Measurements from ENCODE around the gene CPXM2. TPM values are rescaled to one million over a fixed set of nuclear protein-coding genes. Genes with fewer than 3 reads are reported as not detected.

Gene CPXM2
- total and polyA plus RNA-seq, 2 donors (not counting 1 experiment from before 2014, with no cell fraction given): not detected

DNA sequence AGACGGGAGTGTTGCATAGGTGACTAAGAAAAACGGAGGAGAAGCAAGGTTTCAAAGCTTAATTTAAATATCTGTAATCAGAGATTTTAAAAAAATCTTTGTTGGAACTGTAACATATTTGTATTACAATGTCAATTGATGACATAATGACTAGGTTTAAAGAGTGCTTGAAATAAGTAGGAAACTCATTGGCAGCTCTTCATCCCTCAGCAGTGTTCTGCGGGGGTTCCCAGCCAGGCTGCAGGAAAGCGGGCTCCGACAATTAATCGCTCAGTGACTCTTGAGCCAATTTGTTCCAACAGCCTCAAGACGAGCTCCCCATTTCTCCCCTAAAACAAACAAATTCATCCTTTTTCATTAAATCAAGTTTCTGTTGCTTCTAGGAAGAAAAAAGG is 22.6 kb downstream of the CPXM2 start:
- DNase-seq (no peak), ATAC-seq (ENCODE audit: low read depth) (no peak)
- Histone ChIP-seq H3K9me3 (ENCODE audit: control extremely low read depth in 1 of 3, control insufficient read depth in 2 of 3, insufficient read depth in 1 of 3, low read length in 2 of 3) (no peaks in the 10 kb centered on the region), H2AFZ (ENCODE audit: insufficient read depth, low read depth, low read length, poor library complexity, severe bottlenecking) (no peak overlapping the region), H3K79me2 (ENCODE audit: control insufficient read depth, insufficient read depth, low read length) (no peaks in the 10 kb centered on the region), H3K36me3 (replicated peaks in 1 of 2; ENCODE audit: control extremely low read depth in 1 of 2, control insufficient read depth in 1 of 2, extremely low read depth in 1 of 2, insufficient read depth in 2 of 2, low read length in 1 of 2) (no peaks in the 10 kb centered on the region), H3K27me3 (replicated peaks in 1 of 4; ENCODE audit: control extremely low read depth in 1 of 4, control insufficient read depth in 3 of 4, insufficient read depth in 4 of 4, low read length in 3 of 4) (peaks cover 0 to 2% (median 0%) of the 10 kb centered on the region in 4 experiments), H3K27ac (ENCODE audit: low read length in 2 of 2) (no peak overlapping the region), H3K4me2 (replicated peaks; ENCODE audit: low read depth, low read length, poor library complexity, severe bottlenecking) (no peak overlapping the region), H3K4me1 (ENCODE audit: control insufficient read depth in 2 of 2, insufficient read depth in 2 of 2, low read length in 2 of 2) (no peaks in the 10 kb centered on the region), H3K4me3 (ENCODE audit: control extremely low read depth in 1 of 5, extremely low read depth in 1 of 5, insufficient read depth in 1 of 5, low read depth in 2 of 5, low read length in 4 of 5) (no peak overlapping the region), H3K9ac (ENCODE audit: low read length) (no peak overlapping the region), H4K20me1 (ENCODE audit: control insufficient read depth, insufficient read depth, low read length, poor library complexity, severe bottlenecking) (no peaks in the 10 kb centered on the region)
- TF ChIP-seq, protein P1, sequence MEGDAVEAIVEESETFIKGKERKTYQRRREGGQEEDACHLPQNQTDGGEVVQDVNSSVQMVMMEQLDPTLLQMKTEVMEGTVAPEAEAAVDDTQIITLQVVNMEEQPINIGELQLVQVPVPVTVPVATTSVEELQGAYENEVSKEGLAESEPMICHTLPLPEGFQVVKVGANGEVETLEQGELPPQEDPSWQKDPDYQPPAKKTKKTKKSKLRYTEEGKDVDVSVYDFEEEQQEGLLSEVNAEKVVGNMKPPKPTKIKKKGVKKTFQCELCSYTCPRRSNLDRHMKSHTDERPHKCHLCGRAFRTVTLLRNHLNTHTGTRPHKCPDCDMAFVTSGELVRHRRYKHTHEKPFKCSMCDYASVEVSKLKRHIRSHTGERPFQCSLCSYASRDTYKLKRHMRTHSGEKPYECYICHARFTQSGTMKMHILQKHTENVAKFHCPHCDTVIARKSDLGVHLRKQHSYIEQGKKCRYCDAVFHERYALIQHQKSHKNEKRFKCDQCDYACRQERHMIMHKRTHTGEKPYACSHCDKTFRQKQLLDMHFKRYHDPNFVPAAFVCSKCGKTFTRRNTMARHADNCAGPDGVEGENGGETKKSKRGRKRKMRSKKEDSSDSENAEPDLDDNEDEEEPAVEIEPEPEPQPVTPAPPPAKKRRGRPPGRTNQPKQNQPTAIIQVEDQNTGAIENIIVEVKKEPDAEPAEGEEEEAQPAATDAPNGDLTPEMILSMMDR (IDR thresholded peaks at IDR 0.05): no peak
- no peak for TF ChIP-seq EZH2 (IDR thresholded peaks at IDR 0.05; ENCODE audit: borderline replicate concordance, insufficient read depth, low read depth, low read length, poor library complexity, severe bottlenecking)
- Mint-ChIP-seq H3K4me3 (no peak overlapping the region), H3K27ac (no peak overlapping the region), H3K4me1 (no peaks in the 10 kb centered on the region), H3K27me3 (peaks cover 13% of the 10 kb centered on the region), H3K9me3 (ENCODE audit: insufficient read depth) (no peaks in the 10 kb centered on the region)
- CTCF ChIA-PET: interaction anchor here (0.6 kb wide), 1 partner anchor 20 kb away, joined by 4 read pairs; no protein-coding TSS in a partner anchor
- POLR2A ChIA-PET: no interaction called here
- intact Hi-C loops (cut with micrococcal nuclease): no loop called here
- WGBS (ENCODE audit: insufficient coverage): no CpG with 5 or more reads among the region's 7 CpGs

DNA sequence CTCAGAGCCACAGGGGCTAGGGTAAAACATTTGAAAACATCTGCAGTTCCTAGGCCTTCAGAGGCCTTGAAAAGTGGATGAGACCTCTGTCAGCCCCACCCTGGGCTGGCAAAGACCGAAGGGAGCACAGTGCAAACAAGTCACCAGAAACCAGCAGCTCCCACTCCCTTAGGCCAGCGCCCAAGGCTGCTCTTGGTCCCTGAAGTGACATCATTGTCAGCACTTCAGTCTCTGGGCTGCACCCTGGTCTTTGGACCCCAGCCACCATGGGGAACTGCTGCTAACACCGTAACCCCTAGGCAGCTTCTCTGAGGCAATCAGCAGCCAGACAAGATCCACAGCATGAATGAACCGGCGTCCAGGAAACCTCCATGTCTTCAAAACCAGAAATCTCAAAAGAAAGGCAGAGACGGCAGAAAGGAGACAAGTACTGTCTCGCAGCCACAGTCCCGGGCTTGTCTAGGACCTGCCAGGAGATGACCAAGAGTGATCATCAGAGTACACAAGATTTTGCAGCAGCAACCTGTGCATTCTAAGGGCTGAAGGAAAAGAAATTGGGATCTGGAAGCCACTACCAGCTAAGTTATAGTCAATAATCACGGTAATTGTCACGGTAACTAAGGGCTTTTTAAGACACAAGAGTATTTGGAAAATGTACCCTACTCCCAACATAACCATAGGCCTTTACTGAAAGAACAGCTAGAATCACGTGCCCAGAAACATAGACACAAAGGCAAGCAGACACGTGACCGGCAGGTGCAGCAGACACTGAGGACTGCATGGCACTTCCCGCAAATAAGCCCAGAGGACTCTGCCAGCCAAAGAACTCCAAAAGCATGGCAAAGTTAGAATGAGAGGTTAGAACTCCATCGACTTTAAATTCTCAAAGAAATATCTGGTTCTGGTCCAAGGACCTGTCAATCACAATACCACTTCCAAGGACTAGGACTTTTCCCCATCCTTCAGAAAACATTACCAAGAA is 23.3 kb downstream of the CPXM2 start:
- 90% methylated on average over 15 of the region's 15 CpGs for WGBS (ENCODE audit: insufficient coverage)
- Histone ChIP-seq H3K27me3 (replicated peaks in 1 of 4; ENCODE audit: control extremely low read depth in 1 of 4, control insufficient read depth in 3 of 4, insufficient read depth in 4 of 4, low read length in 3 of 4) (peaks cover 0 to 2% (median 0%) of the 10 kb centered on the region in 4 experiments), H3K4me3 (ENCODE audit: control extremely low read depth in 1 of 5, extremely low read depth in 1 of 5, insufficient read depth in 1 of 5, low read depth in 2 of 5, low read length in 4 of 5) (no peak overlapping the region), H4K20me1 (ENCODE audit: control insufficient read depth, insufficient read depth, low read length, poor library complexity, severe bottlenecking) (no peaks in the 10 kb centered on the region), H3K36me3 (replicated peaks in 1 of 2; ENCODE audit: control extremely low read depth in 1 of 2, control insufficient read depth in 1 of 2, extremely low read depth in 1 of 2, insufficient read depth in 2 of 2, low read length in 1 of 2) (no peaks in the 10 kb centered on the region), H2AFZ (ENCODE audit: insufficient read depth, low read depth, low read length, poor library complexity, severe bottlenecking) (no peak overlapping the region), H3K9ac (ENCODE audit: low read length) (no peak overlapping the region), H3K9me3 (ENCODE audit: control extremely low read depth in 1 of 3, control insufficient read depth in 2 of 3, insufficient read depth in 1 of 3, low read length in 2 of 3) (no peaks in the 10 kb centered on the region), H3K79me2 (ENCODE audit: control insufficient read depth, insufficient read depth, low read length) (no peaks in the 10 kb centered on the region), H3K4me1 (ENCODE audit: control insufficient read depth in 2 of 2, insufficient read depth in 2 of 2, low read length in 2 of 2) (no peaks in the 10 kb centered on the region), H3K4me2 (replicated peaks; ENCODE audit: low read depth, low read length, poor library complexity, severe bottlenecking) (no peak overlapping the region), H3K27ac (ENCODE audit: low read length in 2 of 2) (no peak overlapping the region)
- Mint-ChIP-seq H3K4me1 (no peaks in the 10 kb centered on the region), H3K27ac (no peak overlapping the region), H3K27me3 (peaks cover 13% of the 10 kb centered on the region), H3K9me3 (ENCODE audit: insufficient read depth) (no peaks in the 10 kb centered on the region), H3K4me3 (no peak overlapping the region)
- ChIA-PET CTCF (interaction anchor here (0.6 kb wide), 1 partner anchor 19 kb away, joined by 4 read pairs; no protein-coding TSS in a partner anchor), POLR2A (no interaction called here)
- no peak for TF ChIP-seq EZH2 (IDR thresholded peaks at IDR 0.05; ENCODE audit: borderline replicate concordance, insufficient read depth, low read depth, low read length, poor library complexity, severe bottlenecking)
- TF ChIP-seq, protein P1 (IDR thresholded peaks at IDR 0.05): no peak
- DNase-seq (no peak), ATAC-seq (ENCODE audit: low read depth) (no peak)
- intact Hi-C loops (cut with micrococcal nuclease): no loop called here
